Nephron (organoid): ENCODE data around the gene DHCR7.

Experiments used
- H3K27ac Mint-ChIP-seq, 3 experiments: 2 replicates each; pipeline ENCODE4 v1.8.0; 2020; ENCODE audit warnings: mixed read lengths in 3 of 3, mild to moderate bottlenecking in 2 of 3, moderate library complexity in 1 of 3
- H3K27me3 Mint-ChIP-seq: 2 replicates; pipeline ENCODE4 v1.8.0; 2021; ENCODE audit warnings: low read depth, mild to moderate bottlenecking, moderate library complexity, mixed read lengths
- H3K36me3 Mint-ChIP-seq: 2 replicates; pipeline ENCODE4 v1.8.0; 2020; ENCODE audit warnings: low read depth, mixed read lengths
- H3K4me1 Mint-ChIP-seq: 2 replicates; pipeline ENCODE4 v1.8.0; 2020; ENCODE audit warnings: mixed read lengths
- H3K4me3 Mint-ChIP-seq, 3 experiments: 2 replicates each; pipeline ENCODE4 v1.8.0; 2020; ENCODE audit warnings: mild to moderate bottlenecking in 3 of 3, mixed read lengths in 3 of 3, moderate library complexity in 2 of 3
- H3K9me3 Mint-ChIP-seq: 2 replicates; pipeline ENCODE4 v1.8.0; 2020; ENCODE audit warnings: mixed read lengths
- CTCF ChIP-seq, 3 experiments: fragments of 200-600 bp; sonication (generic); IDR thresholded peaks; one replicate each; pipeline ENCODE4 v1.5.0; 2021; ENCODE audit warnings: antibody characterized with exemption in 3 of 3; ENCODE audit not compliant: unreplicated experiment in 3 of 3

DHCR7 gene

GRCh38 chr11:71470946-71471345 is 22.8 kb upstream of the DHCR7 start:
- Mint-ChIP-seq H3K4me3 (no peak overlapping the region), H3K4me1 (no peaks in the 10 kb centered on the region), H3K36me3 (peaks cover 44% of the 10 kb centered on the region), H3K27me3 (no peaks in the 10 kb centered on the region), H3K9me3 (peaks cover 3% of the 10 kb centered on the region), H3K27ac (no peak overlapping the region)
- no peak for TF ChIP-seq CTCF (IDR thresholded peaks at IDR 0.05; ENCODE audit: unreplicated experiment in 3 of 3)

- no peak overlapping the region for H3K4me3 Mint-ChIP-seq
- no peaks in the 10 kb centered on the region for H3K4me1 Mint-ChIP-seq
- no peak for TF ChIP-seq CTCF (IDR thresholded peaks at IDR 0.05; ENCODE audit: unreplicated experiment in 3 of 3)
- H3K27me3 Mint-ChIP-seq, result no peaks in the 10 kb centered on the region
- H3K9me3 Mint-ChIP-seq, result peaks cover 3% of the 10 kb centered on the region
- peaks cover 40% of the 10 kb centered on the region for H3K36me3 Mint-ChIP-seq
- no peak overlapping the region for H3K27ac Mint-ChIP-seq
Observed at GRCh38 chr11:71467164-71467563, 19.0 kb upstream of the DHCR7 start.

- Mint-ChIP-seq H3K27ac (no peak overlapping the region), H3K9me3 (peaks cover 3% of the 10 kb centered on the region), H3K36me3 (peaks cover 42% of the 10 kb centered on the region), H3K4me3 (no peak overlapping the region), H3K4me1 (no peaks in the 10 kb centered on the region), H3K27me3 (no peaks in the 10 kb centered on the region)
- TF ChIP-seq CTCF (IDR thresholded peaks at IDR 0.05; ENCODE audit: unreplicated experiment in 3 of 3), result no peak
Observed at GRCh38 chr11:71466358-71466757, 18.2 kb upstream of the DHCR7 start.

GRCh38 chr11:71465054-71465453 is 16.9 kb upstream of the DHCR7 start:
- Mint-ChIP-seq H3K4me1 (no peaks in the 10 kb centered on the region), H3K9me3 (peaks cover 3% of the 10 kb centered on the region), H3K4me3 (no peak overlapping the region), H3K27me3 (no peaks in the 10 kb centered on the region), H3K36me3 (peaks cover 45% of the 10 kb centered on the region), H3K27ac (no peak overlapping the region)
- no peak for TF ChIP-seq CTCF (IDR thresholded peaks at IDR 0.05; ENCODE audit: unreplicated experiment in 3 of 3)

- TF ChIP-seq CTCF (IDR thresholded peaks at IDR 0.05; ENCODE audit: unreplicated experiment in 3 of 3), result no peak
- H3K27ac Mint-ChIP-seq, result no peak overlapping the region
Observed at GRCh38 chr11:71463331-71464211, 15.4 kb upstream of the DHCR7 start.

GRCh38 chr11:71462726-71463125 is 14.5 kb upstream of the DHCR7 start:
- Mint-ChIP-seq H3K4me3 (no peak overlapping the region), H3K27me3 (no peaks in the 10 kb centered on the region), H3K27ac (no peak overlapping the region), H3K9me3 (no peaks in the 10 kb centered on the region), H3K4me1 (no peaks in the 10 kb centered on the region), H3K36me3 (peaks cover 39% of the 10 kb centered on the region)
- TF ChIP-seq CTCF (IDR thresholded peaks at IDR 0.05; ENCODE audit: unreplicated experiment in 3 of 3), result no peak

More at GRCh38 chr11:71463331-71464211, 15.4 kb upstream of the DHCR7 start:
- no peaks in the 10 kb centered on the region for H3K4me1 Mint-ChIP-seq
- no peaks in the 10 kb centered on the region for H3K27me3 Mint-ChIP-seq
- H3K36me3 Mint-ChIP-seq, result peaks cover 44% of the 10 kb centered on the region
- H3K4me3 Mint-ChIP-seq, result no peak overlapping the region
- peaks cover 3% of the 10 kb centered on the region for H3K9me3 Mint-ChIP-seq
